PC-3 (cell line): ENCODE data around the gene DUSP8.

Experiments used
- CTCF ChIP-seq: fragments of 300-600 bp; sonication (generic); conservative IDR thresholded peaks from 2 replicates; pipeline ENCODE4 v1.5.1; 2017; ENCODE audit warnings: antibody characterized with exemption, low read depth, mild to moderate bottlenecking, low read length
- EZH2 ChIP-seq: fragments of 300-600 bp; sonication (generic); IDR thresholded peaks from one replicate; pipeline ENCODE4 v1.6.1; 2017; ENCODE audit warnings: antibody characterized with exemption, mild to moderate bottlenecking, low read length; ENCODE audit not compliant: unreplicated experiment
- EZH2phosphoT487 ChIP-seq: fragments of 300-600 bp; sonication (generic); IDR thresholded peaks from 2 replicates; pipeline ENCODE4 v1.6.1; 2018; ENCODE audit warnings: mild to moderate bottlenecking, antibody characterized with exemption, low read length, borderline replicate concordance

GRCh38 chr11:1597994-1598380, 25.9 kb upstream of the DUSP8 start, which contains the start of gene KRTAP5-2:
- TF ChIP-seq CTCF (no peak), EZH2 (no peak), EZH2phosphoT487 (no peak)
